Measurements from ENCODE around the gene POLR2J. TPM values are rescaled to one million over a fixed set of nuclear protein-coding genes. Genes with fewer than 3 reads are reported as not detected.

The POLR2J gene
- total RNA-seq, 3 donors from 2014 or later: 14.3 to 24.2 (median 22.3) TPM

DNA sequence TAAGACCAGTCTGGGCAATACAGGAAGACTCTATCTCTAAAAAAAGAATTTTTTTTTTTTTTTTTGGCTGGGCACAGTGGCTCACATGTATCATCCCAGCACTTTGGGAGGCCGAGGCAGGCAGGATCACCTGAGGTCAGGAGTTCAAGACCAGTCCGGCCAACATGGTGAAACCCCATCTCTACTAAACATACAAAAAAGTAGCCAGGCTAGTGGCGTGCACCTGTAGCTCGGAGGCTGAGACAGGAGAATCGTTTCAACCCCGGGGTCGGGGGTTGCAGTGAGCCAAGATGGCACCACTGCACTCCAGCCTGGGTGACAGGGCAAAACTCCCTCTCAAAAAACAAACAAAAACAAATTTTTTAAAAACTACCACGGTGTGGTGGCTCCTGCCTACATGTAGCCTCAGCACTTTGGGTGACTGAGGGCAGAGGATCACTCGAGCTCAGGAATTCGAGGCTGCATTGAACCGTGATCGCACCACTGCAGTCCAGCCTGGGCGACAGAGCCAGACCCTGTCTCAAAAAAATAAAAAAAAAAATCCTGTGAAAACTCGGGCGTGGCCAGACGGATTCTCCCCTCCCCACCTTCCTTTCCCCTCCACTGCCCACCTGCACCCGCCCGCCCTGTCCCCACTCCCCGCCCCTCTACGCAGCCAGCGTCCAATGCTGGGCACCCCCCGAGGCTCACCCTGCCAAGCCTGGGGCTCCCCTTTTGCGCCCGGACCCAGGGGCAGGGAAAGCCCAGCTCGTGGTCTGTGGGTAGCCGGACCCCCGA lies 46.1 kb downstream of the POLR2J start:
- H3K9me3 ChIP-seq: no peaks in the 10 kb centered on the region
- no peaks in the 10 kb centered on the region for H3K36me3 ChIP-seq
- H3K4me1 ChIP-seq: no peaks in the 10 kb centered on the region
- TF ChIP-seq POLR2A (IDR thresholded peaks at IDR 0.05) (no peak), POLR2AphosphoS5 (IDR thresholded peaks at IDR 0.05) (no peak), CTCF (IDR thresholded peaks at IDR 0.05) (no peak)
- DNase-seq (ENCODE audit: low spot score in 2 of 2): no peak
- H3K27ac ChIP-seq: peak overlapping the region; percentile 84 to 86
- H3K27me3 ChIP-seq: no peaks in the 10 kb centered on the region
- intact Hi-C loops (cut with DNase I; ENCODE audit: low total_unique reads): no loop called here
- H3K4me3 ChIP-seq: peak overlapping the region; percentile 83 to 98 (median 86)

DNA sequence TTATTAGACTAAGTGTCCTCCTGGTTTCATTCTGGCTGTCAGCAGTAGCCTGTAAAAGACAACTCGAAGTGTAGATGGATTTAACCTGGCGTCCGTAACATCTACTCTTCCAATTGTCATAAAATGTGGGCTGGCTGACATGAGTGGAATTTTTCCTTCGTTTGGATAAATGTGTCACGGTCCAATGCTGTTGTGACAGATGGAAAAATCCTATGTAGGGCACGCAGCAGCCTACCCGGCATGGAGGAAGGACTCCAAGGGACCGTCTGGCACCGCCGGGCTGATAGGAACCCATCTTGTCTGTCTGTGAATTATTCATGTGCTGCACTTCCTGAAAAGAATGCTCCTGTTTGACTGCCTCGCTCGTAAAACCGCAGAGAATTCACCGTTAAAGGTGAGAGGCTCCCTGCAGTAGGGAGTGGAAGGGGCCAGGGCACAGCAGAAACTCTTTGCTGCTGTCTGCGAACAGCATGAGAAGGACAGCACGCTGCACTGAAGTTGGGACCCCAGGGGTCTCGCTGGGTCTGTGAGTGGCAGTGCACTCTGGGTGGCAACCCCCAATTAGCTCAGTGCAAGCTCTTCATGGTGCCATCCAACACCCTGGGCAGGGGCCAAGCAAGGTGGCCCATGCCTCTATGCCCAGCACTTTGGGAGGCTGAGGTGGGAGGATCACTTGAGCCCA lies 47.0 kb downstream of the POLR2J start:
- Histone ChIP-seq H3K36me3 (no peaks in the 10 kb centered on the region), H3K4me3 (no peak overlapping the region), H3K27me3 (no peaks in the 10 kb centered on the region), H3K27ac (peak overlapping the region; percentile 57 to 86), H3K9me3 (no peaks in the 10 kb centered on the region), H3K4me1 (no peaks in the 10 kb centered on the region)
- no peak for TF ChIP-seq POLR2AphosphoS5 (IDR thresholded peaks at IDR 0.05)
- TF ChIP-seq POLR2A (IDR thresholded peaks at IDR 0.05): no peak
- TF ChIP-seq CTCF (IDR thresholded peaks at IDR 0.05): no peak
- no peak for DNase-seq (ENCODE audit: low spot score in 2 of 2)
- intact Hi-C loops (cut with DNase I; ENCODE audit: low total_unique reads): no loop called here

DNA sequence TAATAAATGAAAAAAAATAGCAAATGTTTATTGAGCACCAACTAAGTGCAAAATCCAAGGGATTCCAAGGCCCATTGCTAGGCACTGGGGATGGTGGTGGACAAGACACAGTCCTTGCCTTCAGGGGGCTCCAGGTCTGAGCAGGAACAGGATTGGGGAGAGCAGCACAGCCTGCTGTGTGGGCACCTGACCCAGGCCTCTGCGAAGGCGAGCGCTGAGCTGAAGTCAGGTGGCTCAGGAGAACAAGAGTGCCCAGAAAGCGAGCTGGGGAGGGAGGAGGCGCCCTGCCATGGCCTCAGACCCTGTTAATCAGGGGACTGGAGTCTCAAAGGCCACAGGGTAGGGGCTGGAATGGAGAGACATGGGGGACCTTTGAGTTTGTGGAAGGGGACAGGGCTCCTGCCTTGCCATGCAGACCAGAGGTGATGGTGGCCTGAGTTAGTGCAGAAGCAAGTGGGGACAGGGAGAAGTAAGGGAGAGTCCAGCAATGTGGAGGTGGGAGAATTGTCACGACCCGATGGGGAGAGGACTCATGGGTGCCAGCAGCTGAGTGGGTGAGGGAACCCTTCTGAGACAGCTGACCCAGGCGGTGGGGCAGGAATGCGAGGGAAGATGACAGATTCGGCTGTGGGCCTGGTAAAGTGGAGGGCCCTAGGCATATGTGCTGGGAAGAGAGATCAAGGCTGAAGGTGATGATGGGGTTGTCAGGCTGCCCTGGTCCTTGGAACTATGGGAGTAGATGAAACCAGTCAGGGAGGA lies 49.4 kb downstream of the POLR2J start:
- no peaks in the 10 kb centered on the region for H3K4me1 ChIP-seq
- peaks cover 6% of the 10 kb centered on the region for H3K36me3 ChIP-seq
- no peak overlapping the region for H3K4me3 ChIP-seq
- H3K9me3 ChIP-seq: no peaks in the 10 kb centered on the region
- intact Hi-C loops (cut with DNase I; ENCODE audit: low total_unique reads): no loop called here
- H3K27me3 ChIP-seq: no peaks in the 10 kb centered on the region
- DNase-seq (ENCODE audit: low spot score in 2 of 2): no peak
- no peak overlapping the region for H3K27ac ChIP-seq
- no peak for TF ChIP-seq CTCF (IDR thresholded peaks at IDR 0.05)
- TF ChIP-seq POLR2AphosphoS5 (IDR thresholded peaks at IDR 0.05): no peak
- no peak for TF ChIP-seq POLR2A (IDR thresholded peaks at IDR 0.05)

- H3K36me3 ChIP-seq: peaks cover 6% of the 10 kb centered on the region
- H3K9me3 ChIP-seq: no peaks in the 10 kb centered on the region
- no peak overlapping the region for H3K4me3 ChIP-seq
- no peak for DNase-seq (ENCODE audit: low spot score in 2 of 2)
- no peaks in the 10 kb centered on the region for H3K27me3 ChIP-seq
- intact Hi-C loops (cut with DNase I; ENCODE audit: low total_unique reads): no loop called here
- no peak for TF ChIP-seq POLR2A (IDR thresholded peaks at IDR 0.05)
- no peak for TF ChIP-seq CTCF (IDR thresholded peaks at IDR 0.05)
- TF ChIP-seq POLR2AphosphoS5 (IDR thresholded peaks at IDR 0.05): no peak
- peak overlapping the region; percentile 40 to 58 for H3K27ac ChIP-seq
- H3K4me1 ChIP-seq: no peaks in the 10 kb centered on the region
These were observed 51.7 kb downstream of the POLR2J start for GRCh38 chr7:102427019-102427405.
